HFFc6 (cell line): Measurements from ENCODE around the gene MRPS27. TPM values are rescaled to one million over a fixed set of nuclear protein-coding genes. Genes with fewer than 3 reads are reported as not detected.
A peak's percentile ranks its signal among the peaks of the same experiment; 100 is the strongest.
"Not testable (repeated sequence)": the region's sequence is repeated elsewhere in the genome, so short reads cannot be mapped to it uniquely, and the experiment has no call there.

Source experiments
- DNase-seq: peaks from one replicate; pipeline ENCODE4 v3.0.0-alpha.2; 2018
- H3K27ac Mint-ChIP-seq: 2 replicates; pipeline ENCODE4 v1.8.0; 2020; ENCODE audit warnings: mild to moderate bottlenecking, mixed read lengths
- H3K27me3 Mint-ChIP-seq: 2 replicates; pipeline ENCODE4 v1.8.0; 2021; ENCODE audit warnings: mild to moderate bottlenecking, moderate library complexity, mixed read lengths; ENCODE audit not compliant: insufficient read depth
- H3K36me3 Mint-ChIP-seq: 2 replicates; pipeline ENCODE4 v1.8.0; 2021; ENCODE audit warnings: low read depth, mixed read lengths
- H3K4me1 Mint-ChIP-seq: 2 replicates; pipeline ENCODE4 v1.8.0; 2020; ENCODE audit warnings: low read depth, mixed read lengths
- H3K4me3 Mint-ChIP-seq: 2 replicates; pipeline ENCODE4 v1.8.0; 2020; ENCODE audit warnings: mild to moderate bottlenecking, moderate library complexity, mixed read lengths
- H3K9me3 Mint-ChIP-seq: 2 replicates; pipeline ENCODE4 v1.8.0; 2020; ENCODE audit warnings: mild to moderate bottlenecking, mixed read lengths
- CTCF ChIP-seq: fragments of 200-600 bp; sonication (generic); IDR thresholded peaks from 2 replicates; pipeline ENCODE4 v1.5.0; 2021; ENCODE audit warnings: antibody characterized with exemption, mild to moderate bottlenecking
- total RNA-seq, 6 experiments: library from RNA; stranded (reverse); fragmentation: NEBNext Ultra II Directional; extraction: Animal tissue kit (Norgen Biotek cat#: 25700); gene quantifications; 2 replicates in 1 of 6; 3 replicates in 5 of 6; pipeline ENCODE4 v1.2.3, GENCODE V29; 2021

Gene MRPS27
- total RNA-seq, 6 experiments from 2014 or later: 46.1 to 74.1 (median 57.9) TPM

GRCh38 chr5:72305194-72306142 is 14.6 kb downstream of the MRPS27 start:
- H3K27ac Mint-ChIP-seq: peak overlapping the region; percentile 20
- TF ChIP-seq CTCF: no peak
- H3K9me3 Mint-ChIP-seq: no peaks in the 10 kb centered on the region
- DNase-seq: no peak
- peaks cover 51% of the 10 kb centered on the region for H3K4me1 Mint-ChIP-seq
- no peaks in the 10 kb centered on the region; the same call in 1 of the 2 replicates for H3K27me3 Mint-ChIP-seq
- no peak overlapping the region for H3K4me3 Mint-ChIP-seq
- peaks cover under 1% of the 10 kb centered on the region for H3K36me3 Mint-ChIP-seq

- TF ChIP-seq CTCF: no peak
- no peak overlapping the region for H3K27ac Mint-ChIP-seq
- no peaks in the 10 kb centered on the region for H3K9me3 Mint-ChIP-seq
- peaks cover 18% of the 10 kb centered on the region for H3K36me3 Mint-ChIP-seq
- no peak for DNase-seq
- H3K4me1 Mint-ChIP-seq: peaks cover 56% of the 10 kb centered on the region
- H3K27me3 Mint-ChIP-seq: no peaks in the 10 kb centered on the region
- H3K4me3 Mint-ChIP-seq: no peak overlapping the region
Measured at GRCh38 chr5:72302171-72302570, 17.9 kb downstream of the MRPS27 start.

DNA sequence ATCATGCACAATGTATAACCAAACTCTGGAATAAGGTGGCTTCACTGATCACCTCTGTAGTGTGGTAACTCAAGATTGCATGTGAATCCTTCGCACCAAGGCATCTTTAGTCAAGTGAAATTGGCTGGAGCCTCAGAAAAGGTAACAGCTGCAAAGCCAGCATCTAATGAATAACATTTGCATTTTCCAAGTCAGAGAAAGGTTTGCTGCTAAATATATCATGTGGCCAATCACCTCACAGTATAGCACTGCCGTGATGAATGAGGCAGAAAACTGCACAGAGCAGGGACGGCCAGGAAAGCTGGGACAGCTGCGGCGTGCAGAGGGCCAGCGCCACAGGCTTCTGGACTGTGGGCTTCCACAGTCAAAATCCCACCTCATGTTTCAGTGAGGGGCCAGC is 18.5 kb downstream of the MRPS27 start:
- Mint-ChIP-seq H3K4me1 (peaks cover 54% of the 10 kb centered on the region), H3K4me3 (no peak overlapping the region), H3K36me3 (peaks cover 18% of the 10 kb centered on the region), H3K27ac (no peak overlapping the region), H3K9me3 (no peaks in the 10 kb centered on the region), H3K27me3 (no peaks in the 10 kb centered on the region)
- no peak for TF ChIP-seq CTCF
- DNase-seq: no peak

- Mint-ChIP-seq H3K36me3 (peaks cover 18% of the 10 kb centered on the region), H3K27ac (no peak overlapping the region), H3K4me3 (no peak overlapping the region), H3K4me1 (peaks cover 57% of the 10 kb centered on the region), H3K9me3 (no peaks in the 10 kb centered on the region), H3K27me3 (no peaks in the 10 kb centered on the region)
- no peak; the same call in 1 of the 2 replicates for TF ChIP-seq CTCF
- no peak for DNase-seq
Measured at GRCh38 chr5:72300590-72301339, 19.3 kb downstream of the MRPS27 start.

DNA sequence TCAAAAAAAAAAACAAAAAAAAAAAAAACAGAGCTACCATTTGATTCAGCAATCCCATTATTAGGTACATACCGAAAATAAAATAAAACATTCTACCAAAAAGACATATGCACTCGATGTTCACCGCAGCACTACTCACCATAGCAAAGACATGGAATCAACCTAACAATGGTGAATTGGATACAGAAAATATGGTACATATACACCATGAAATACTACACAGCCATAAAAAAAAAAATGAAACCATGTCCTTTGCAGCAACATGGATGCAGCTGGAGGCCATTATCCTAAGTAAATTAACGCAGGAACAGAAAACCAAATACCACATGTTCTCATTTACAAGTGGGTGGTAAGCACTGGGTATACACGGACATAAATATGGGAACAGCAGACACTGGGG is 21.3 kb downstream of the MRPS27 start:
- Mint-ChIP-seq H3K27ac (no peak overlapping the region), H3K27me3 (no peaks in the 10 kb centered on the region), H3K4me3 (no peak overlapping the region), H3K4me1 (peaks cover 49% of the 10 kb centered on the region), H3K9me3 (no peaks in the 10 kb centered on the region), H3K36me3 (peaks cover 21% of the 10 kb centered on the region)
- DNase-seq: no peak
- TF ChIP-seq CTCF: no peak

- Mint-ChIP-seq H3K4me1 (peaks cover 49% of the 10 kb centered on the region), H3K36me3 (peaks cover 23% of the 10 kb centered on the region), H3K4me3 (peak overlapping the region; percentile 1; the same call in 1 of the 2 replicates), H3K27ac (peak overlapping the region; percentile 41; the same call in 1 of the 2 replicates)
- not testable (repeated sequence) for H3K9me3 Mint-ChIP-seq, H3K27me3 Mint-ChIP-seq
- peak; percentile 53 for DNase-seq
Measured at GRCh38 chr5:72298136-72298535, 21.9 kb downstream of the MRPS27 start.
